ENCODE results near the gene ALOX15B. TPM values are rescaled to one million over a fixed set of nuclear protein-coding genes. Genes with fewer than 3 reads are reported as not detected.

The ALOX15B gene
- total RNA-seq, 6 experiments from 2014 or later: 0.22 to 2.2 (median 0.72) TPM

GRCh38 chr17:8072341-8072728, 33.5 kb downstream of the ALOX15B start:
- WGBS (ENCODE audit: insufficient coverage, low coverage, low lambda C conversion rate, missing lambda C conversion rate): 7% methylated on average over 17 of the region's 28 CpGs
- H3K4me1 ChIP-seq: peaks cover 0 to 11% (median 0%) of the 10 kb centered on the region in 4 donors
- DNase-seq: no peak
- no peaks in the 10 kb centered on the region for H3K9me3 ChIP-seq
- TF ChIP-seq CTCF (IDR thresholded peaks at IDR 0.05) (no peak), POLR2A (IDR thresholded peaks at IDR 0.05) (no peak)
- H3K27me3 ChIP-seq: peaks cover 7 to 42% of the 10 kb centered on the region in 2 donors
- intact Hi-C loops (cut with DNase I): no loop called here
- ATAC-seq: no peak
- H3K4me3 ChIP-seq: no peak overlapping the region
- H3K36me3 ChIP-seq: no peaks in the 10 kb centered on the region
- H3K27ac ChIP-seq: no peak overlapping the region

- H3K27ac ChIP-seq: no peak overlapping the region
- peaks cover 7 to 42% of the 10 kb centered on the region in 2 donors for H3K27me3 ChIP-seq
- ATAC-seq: peak; percentile 4 to 22 (median 13)
- WGBS (ENCODE audit: insufficient coverage, low coverage, low lambda C conversion rate, missing lambda C conversion rate): 4% methylated on average over 17 of the region's 40 CpGs
- no peak for TF ChIP-seq POLR2A (IDR thresholded peaks at IDR 0.05)
- no peak for TF ChIP-seq CTCF (IDR thresholded peaks at IDR 0.05)
- H3K9me3 ChIP-seq: no peaks in the 10 kb centered on the region
- no peaks in the 10 kb centered on the region for H3K36me3 ChIP-seq
- DNase-seq: no peak
- peaks cover 0 to 11% (median 0%) of the 10 kb centered on the region in 4 donors for H3K4me1 ChIP-seq
- H3K4me3 ChIP-seq: no peak overlapping the region
- intact Hi-C loops (cut with DNase I): no loop called here
Observed at GRCh38 chr17:8072729-8073461, 34.0 kb downstream of the ALOX15B start.

- peak; percentile 76 to 90 (median 86) for ATAC-seq
- peaks cover 7 to 42% of the 10 kb centered on the region in 2 donors for H3K27me3 ChIP-seq
- peak; percentile 74 to 80 (median 75) for DNase-seq
- no peaks in the 10 kb centered on the region for H3K36me3 ChIP-seq
- H3K27ac ChIP-seq: no peak overlapping the region
- WGBS (ENCODE audit: insufficient coverage, low coverage, low lambda C conversion rate, missing lambda C conversion rate): 4% methylated on average over 12 of the region's 28 CpGs
- no peak overlapping the region for H3K4me3 ChIP-seq
- TF ChIP-seq POLR2A (IDR thresholded peaks at IDR 0.05) (no peak), CTCF (IDR thresholded peaks at IDR 0.05) (peak; percentile 56 to 94 (median 93))
- H3K4me1 ChIP-seq: peaks cover 0 to 11% (median 0%) of the 10 kb centered on the region in 4 donors
- intact Hi-C loops (cut with DNase I): no loop called here
- H3K9me3 ChIP-seq: no peaks in the 10 kb centered on the region
Observed at GRCh38 chr17:8073627-8074484, 35.0 kb downstream of the ALOX15B start.

- WGBS (ENCODE audit: insufficient coverage, low coverage, low lambda C conversion rate, missing lambda C conversion rate): 56% methylated on average over 7 of the region's 7 CpGs
- Histone ChIP-seq H3K36me3 (no peaks in the 10 kb centered on the region), H3K9me3 (no peaks in the 10 kb centered on the region), H3K4me1 (peaks cover 0 to 16% (median 1%) of the 10 kb centered on the region in 4 donors), H3K27ac (no peak overlapping the region), H3K4me3 (no peak overlapping the region), H3K27me3 (peaks cover 7 to 37% of the 10 kb centered on the region in 2 donors)
- no peak for ATAC-seq
- TF ChIP-seq CTCF (IDR thresholded peaks at IDR 0.05): no peak
- TF ChIP-seq POLR2A (IDR thresholded peaks at IDR 0.05): no peak
- intact Hi-C loops (cut with DNase I): no loop called here
- no peak for DNase-seq
Observed at GRCh38 chr17:8074554-8074953, 35.7 kb downstream of the ALOX15B start.
